Measurements from ENCODE around the gene WDFY3.

Gene WDFY3

GRCh38 chr4:84767168-84767567 is 199.3 kb downstream of the WDFY3 start:
- TF ChIP-seq, protein P1, sequence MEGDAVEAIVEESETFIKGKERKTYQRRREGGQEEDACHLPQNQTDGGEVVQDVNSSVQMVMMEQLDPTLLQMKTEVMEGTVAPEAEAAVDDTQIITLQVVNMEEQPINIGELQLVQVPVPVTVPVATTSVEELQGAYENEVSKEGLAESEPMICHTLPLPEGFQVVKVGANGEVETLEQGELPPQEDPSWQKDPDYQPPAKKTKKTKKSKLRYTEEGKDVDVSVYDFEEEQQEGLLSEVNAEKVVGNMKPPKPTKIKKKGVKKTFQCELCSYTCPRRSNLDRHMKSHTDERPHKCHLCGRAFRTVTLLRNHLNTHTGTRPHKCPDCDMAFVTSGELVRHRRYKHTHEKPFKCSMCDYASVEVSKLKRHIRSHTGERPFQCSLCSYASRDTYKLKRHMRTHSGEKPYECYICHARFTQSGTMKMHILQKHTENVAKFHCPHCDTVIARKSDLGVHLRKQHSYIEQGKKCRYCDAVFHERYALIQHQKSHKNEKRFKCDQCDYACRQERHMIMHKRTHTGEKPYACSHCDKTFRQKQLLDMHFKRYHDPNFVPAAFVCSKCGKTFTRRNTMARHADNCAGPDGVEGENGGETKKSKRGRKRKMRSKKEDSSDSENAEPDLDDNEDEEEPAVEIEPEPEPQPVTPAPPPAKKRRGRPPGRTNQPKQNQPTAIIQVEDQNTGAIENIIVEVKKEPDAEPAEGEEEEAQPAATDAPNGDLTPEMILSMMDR (conservative IDR thresholded peaks at IDR 0.05; ENCODE audit: low read depth, low read length): no peak
- DNase-seq (ENCODE audit: low read depth): no peak
- no peak overlapping the region for H3K4me3 ChIP-seq (ENCODE audit: low read depth, low read length)

DNA sequence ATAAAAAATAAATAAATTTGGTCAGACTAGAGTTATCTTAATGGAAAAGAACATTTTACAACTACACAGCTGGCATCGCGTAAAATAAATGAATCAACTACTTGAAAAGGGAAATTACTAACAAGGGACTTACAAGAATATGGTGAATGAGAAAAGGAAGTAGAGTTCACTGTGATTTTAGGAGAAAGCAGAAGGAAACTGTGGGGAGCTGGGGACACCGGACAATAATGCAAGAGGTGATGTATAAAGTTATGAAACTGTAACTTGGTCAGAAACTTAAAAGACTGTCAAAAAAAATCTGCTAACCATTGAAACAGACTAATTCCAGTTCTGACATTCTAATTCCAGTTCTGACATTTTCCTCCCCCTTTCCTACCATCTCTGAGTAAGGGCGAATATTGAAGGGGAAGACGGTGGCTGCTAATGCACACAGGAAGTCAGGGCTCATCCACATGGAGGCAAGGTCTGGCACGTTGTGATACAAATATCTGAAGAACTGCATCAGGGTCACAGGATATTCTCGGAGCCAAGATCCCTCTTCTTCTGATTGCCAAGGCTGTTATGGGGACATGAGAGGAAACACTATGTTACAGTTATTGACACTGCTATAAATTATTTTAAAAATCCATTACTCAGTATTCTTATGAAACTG is 213.0 kb downstream of the WDFY3 start:
- DNase-seq (ENCODE audit: low read depth): no peak
- TF ChIP-seq, protein P1 (conservative IDR thresholded peaks at IDR 0.05; ENCODE audit: low read depth, low read length): no peak
- H3K4me3 ChIP-seq (ENCODE audit: low read depth, low read length): no peak overlapping the region

DNA sequence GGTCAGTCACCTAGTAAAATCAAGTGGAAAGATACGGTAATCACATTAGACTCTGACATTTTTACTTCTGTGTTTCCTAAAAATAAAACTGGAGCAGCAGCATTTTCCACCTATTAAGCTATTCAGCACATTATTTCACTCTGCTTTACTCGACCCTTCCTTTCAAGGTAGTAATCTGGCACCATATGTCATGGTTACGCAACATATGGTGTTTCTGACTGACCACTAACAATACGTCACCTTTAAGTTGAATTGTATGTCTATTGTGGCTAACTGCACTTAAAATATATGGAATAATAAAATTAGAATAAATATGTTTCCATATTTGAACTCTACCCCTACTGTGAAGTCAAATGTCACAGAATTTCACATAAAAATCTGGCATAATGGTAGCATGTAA is 214.8 kb downstream of the WDFY3 start:
- TF ChIP-seq, protein P1 (conservative IDR thresholded peaks at IDR 0.05; ENCODE audit: low read depth, low read length): no peak
- peak; percentile 6 for DNase-seq (ENCODE audit: low read depth)
- no peak overlapping the region for H3K4me3 ChIP-seq (ENCODE audit: low read depth, low read length)

GRCh38 chr4:84750960-84751283 is 215.6 kb downstream of the WDFY3 start:
- no peak overlapping the region for H3K4me3 ChIP-seq (ENCODE audit: low read depth, low read length)
- TF ChIP-seq, protein P1 (conservative IDR thresholded peaks at IDR 0.05; ENCODE audit: low read depth, low read length): no peak
- DNase-seq (ENCODE audit: low read depth): no peak

- H3K4me3 ChIP-seq (ENCODE audit: low read depth, low read length): no peak overlapping the region
- TF ChIP-seq, protein P1 (conservative IDR thresholded peaks at IDR 0.05; ENCODE audit: low read depth, low read length): peak; percentile 60
- peak; percentile 80 for DNase-seq (ENCODE audit: low read depth)
Measured at GRCh38 chr4:84750260-84750959, 216.1 kb downstream of the WDFY3 start.

GRCh38 chr4:84740057-84740456 is 226.4 kb downstream of the WDFY3 start:
- TF ChIP-seq, protein P1 (conservative IDR thresholded peaks at IDR 0.05; ENCODE audit: low read depth, low read length): no peak
- H3K4me3 ChIP-seq (ENCODE audit: low read depth, low read length): no peak overlapping the region
- DNase-seq (ENCODE audit: low read depth): no peak

DNA sequence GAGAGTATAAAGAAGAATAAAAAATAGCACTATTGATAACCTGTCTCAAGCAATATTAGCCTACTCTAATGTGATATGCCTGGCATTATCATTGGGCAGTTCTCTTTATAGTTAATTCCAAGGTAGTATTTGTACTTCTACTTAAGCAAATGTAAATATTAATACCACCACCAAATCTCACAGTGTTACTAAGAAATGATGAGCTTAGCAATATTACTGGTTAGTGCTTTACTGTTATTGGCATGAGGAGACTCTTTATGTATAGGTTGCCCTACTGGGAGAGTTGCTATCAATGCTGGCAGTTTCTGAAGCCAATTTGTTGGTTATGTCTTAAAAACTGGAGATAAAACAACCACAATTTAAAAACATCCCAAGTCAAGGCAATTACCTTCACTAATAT is 227.9 kb downstream of the WDFY3 start:
- TF ChIP-seq, protein P1 (conservative IDR thresholded peaks at IDR 0.05; ENCODE audit: low read depth, low read length): no peak
- DNase-seq (ENCODE audit: low read depth): no peak
- no peak overlapping the region for H3K4me3 ChIP-seq (ENCODE audit: low read depth, low read length)

All from choroid plexus epithelial cell (primary cell).